NB4 (cell line): ENCODE measurements around the gene DEAF1.

Experiments used
- POLR2A ChIP-seq: IDR thresholded peaks from 2 replicates; pipeline ENCODE4 v1.6.1; 2011; ENCODE audit warnings: mild to moderate bottlenecking; ENCODE audit not compliant: insufficient read length; ENCODE audit errors: extremely low read depth
- TF ChIP-seq, protein P1 (sequence below): IDR thresholded peaks from one replicate; pipeline ENCODE4 v1.5.1; 2012; ENCODE audit warnings: low read depth, low read length
- TF ChIP-seq, protein P2 (sequence below): IDR thresholded peaks from 2 replicates; pipeline ENCODE4 v1.6.1; 2011; ENCODE audit warnings: low read depth, low read length

DNA sequence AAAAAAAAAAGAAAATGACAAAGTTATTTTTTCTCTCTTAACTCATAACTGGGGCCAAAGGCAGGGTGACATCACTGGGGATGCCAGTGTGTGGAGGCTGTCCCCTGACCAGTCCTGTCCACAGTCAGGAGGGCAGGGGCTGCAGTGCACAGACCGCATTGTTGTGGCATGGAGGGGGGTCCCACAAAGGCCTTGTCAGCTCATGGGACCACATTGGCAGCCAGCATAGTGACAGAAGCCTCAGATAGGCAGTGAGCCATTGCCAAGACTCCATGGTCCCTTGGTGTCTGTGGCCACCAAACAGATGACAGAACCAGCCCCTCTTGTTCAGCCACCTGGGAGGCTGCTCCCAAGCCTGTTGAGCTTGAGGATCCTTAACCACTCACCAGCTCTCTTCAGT lies 4.7 kb upstream of the DEAF1 start:
- TF ChIP-seq, protein P1, sequence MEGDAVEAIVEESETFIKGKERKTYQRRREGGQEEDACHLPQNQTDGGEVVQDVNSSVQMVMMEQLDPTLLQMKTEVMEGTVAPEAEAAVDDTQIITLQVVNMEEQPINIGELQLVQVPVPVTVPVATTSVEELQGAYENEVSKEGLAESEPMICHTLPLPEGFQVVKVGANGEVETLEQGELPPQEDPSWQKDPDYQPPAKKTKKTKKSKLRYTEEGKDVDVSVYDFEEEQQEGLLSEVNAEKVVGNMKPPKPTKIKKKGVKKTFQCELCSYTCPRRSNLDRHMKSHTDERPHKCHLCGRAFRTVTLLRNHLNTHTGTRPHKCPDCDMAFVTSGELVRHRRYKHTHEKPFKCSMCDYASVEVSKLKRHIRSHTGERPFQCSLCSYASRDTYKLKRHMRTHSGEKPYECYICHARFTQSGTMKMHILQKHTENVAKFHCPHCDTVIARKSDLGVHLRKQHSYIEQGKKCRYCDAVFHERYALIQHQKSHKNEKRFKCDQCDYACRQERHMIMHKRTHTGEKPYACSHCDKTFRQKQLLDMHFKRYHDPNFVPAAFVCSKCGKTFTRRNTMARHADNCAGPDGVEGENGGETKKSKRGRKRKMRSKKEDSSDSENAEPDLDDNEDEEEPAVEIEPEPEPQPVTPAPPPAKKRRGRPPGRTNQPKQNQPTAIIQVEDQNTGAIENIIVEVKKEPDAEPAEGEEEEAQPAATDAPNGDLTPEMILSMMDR: no peak
- no peak for TF ChIP-seq POLR2A
- TF ChIP-seq, protein P2, sequence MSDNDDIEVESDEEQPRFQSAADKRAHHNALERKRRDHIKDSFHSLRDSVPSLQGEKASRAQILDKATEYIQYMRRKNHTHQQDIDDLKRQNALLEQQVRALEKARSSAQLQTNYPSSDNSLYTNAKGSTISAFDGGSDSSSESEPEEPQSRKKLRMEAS: no peak
